Measurements from ENCODE around the gene ATXN1.

ATXN1 gene

GRCh38 chr6:16625291-16626265 is 135.7 kb downstream of the ATXN1 start:
- H2BK120ac ChIP-seq (ENCODE audit: low read depth, low read length) = no peak overlapping the region
- H2BK15ac ChIP-seq (ENCODE audit: low read depth, poor library complexity, severe bottlenecking) = no peak overlapping the region
- no peak overlapping the region for H3K18ac ChIP-seq (ENCODE audit: low read depth in 1 of 2, low read length in 2 of 2)
- no peak overlapping the region for H2BK12ac ChIP-seq (ENCODE audit: low read length in 2 of 2)
- H3K4me1 ChIP-seq (ENCODE audit: control insufficient read depth, insufficient read depth, low read depth, low read length) = no peaks in the 10 kb centered on the region
- no peak overlapping the region for H3K14ac ChIP-seq (ENCODE audit: low read length in 2 of 2)
- no peak overlapping the region for H3K4me3 ChIP-seq (ENCODE audit: insufficient read depth in 1 of 2, low read depth in 1 of 2, low read length in 2 of 2)
- no peak overlapping the region for H3K4me2 ChIP-seq (ENCODE audit: low read length, poor library complexity, severe bottlenecking)
- no peak overlapping the region for H3K9ac ChIP-seq (ENCODE audit: low read length)
- H4K91ac ChIP-seq (ENCODE audit: low read length) = no peak overlapping the region
- H3K27me3 ChIP-seq (ENCODE audit: control insufficient read depth in 1 of 2, insufficient read depth in 1 of 2, low read length in 2 of 2) = no peaks in the 10 kb centered on the region
- no peak overlapping the region for H2AFZ ChIP-seq (ENCODE audit: low read depth, low read length)
- H3K9me3 ChIP-seq (ENCODE audit: control insufficient read depth, low read length) = no peaks in the 10 kb centered on the region
- no peak overlapping the region for H2AK5ac ChIP-seq (ENCODE audit: low read length, severe bottlenecking)
- 84% methylated on average over 6 of the region's 10 CpGs for WGBS
- no peak overlapping the region for H4K8ac ChIP-seq (ENCODE audit: low read length)
- H3K36me3 ChIP-seq (ENCODE audit: control insufficient read depth in 1 of 2, insufficient read depth in 2 of 2, low read depth in 1 of 2, low read length in 2 of 2) = peaks cover 0 to 9% of the 10 kb centered on the region in 2 experiments
- no peak overlapping the region for H3K27ac ChIP-seq (ENCODE audit: low read length, poor library complexity, severe bottlenecking)
- H3K4ac ChIP-seq (ENCODE audit: low read depth in 1 of 2, low read length in 2 of 2) = no peak overlapping the region
- no peak overlapping the region for H2BK5ac ChIP-seq (ENCODE audit: low read depth, low read length, poor library complexity, severe bottlenecking)
- DNase-seq = peak; percentile 11
- peaks cover 13% of the 10 kb centered on the region for H3K79me1 ChIP-seq (replicated peaks; ENCODE audit: low read length, poor library complexity, severe bottlenecking)
- H3K23ac ChIP-seq (ENCODE audit: low read length in 2 of 2) = no peak overlapping the region

- Histone ChIP-seq H3K27me3 (ENCODE audit: control insufficient read depth in 1 of 2, insufficient read depth in 1 of 2, low read length in 2 of 2) (no peaks in the 10 kb centered on the region), H2AFZ (ENCODE audit: low read depth, low read length) (no peak overlapping the region), H3K9ac (ENCODE audit: low read length) (no peak overlapping the region), H3K27ac (ENCODE audit: low read length, poor library complexity, severe bottlenecking) (no peak overlapping the region), H2BK5ac (ENCODE audit: low read depth, low read length, poor library complexity, severe bottlenecking) (no peak overlapping the region), H4K8ac (ENCODE audit: low read length) (no peak overlapping the region), H3K4me2 (ENCODE audit: low read length, poor library complexity, severe bottlenecking) (no peak overlapping the region), H3K18ac (ENCODE audit: low read depth in 1 of 2, low read length in 2 of 2) (no peak overlapping the region), H3K79me1 (replicated peaks; ENCODE audit: low read length, poor library complexity, severe bottlenecking) (peaks cover 12% of the 10 kb centered on the region), H2BK15ac (ENCODE audit: low read depth, poor library complexity, severe bottlenecking) (no peak overlapping the region), H2AK5ac (ENCODE audit: low read length, severe bottlenecking) (no peak overlapping the region), H3K4ac (ENCODE audit: low read depth in 1 of 2, low read length in 2 of 2) (no peak overlapping the region), H3K4me1 (ENCODE audit: control insufficient read depth, insufficient read depth, low read depth, low read length) (no peaks in the 10 kb centered on the region), H3K23ac (ENCODE audit: low read length in 2 of 2) (no peak overlapping the region), H3K9me3 (ENCODE audit: control insufficient read depth, low read length) (no peaks in the 10 kb centered on the region), H2BK120ac (ENCODE audit: low read depth, low read length) (no peak overlapping the region), H3K14ac (ENCODE audit: low read length in 2 of 2) (no peak overlapping the region), H4K91ac (ENCODE audit: low read length) (no peak overlapping the region), H2BK12ac (ENCODE audit: low read length in 2 of 2) (no peak overlapping the region), H3K36me3 (ENCODE audit: control insufficient read depth in 1 of 2, insufficient read depth in 2 of 2, low read depth in 1 of 2, low read length in 2 of 2) (peaks cover 0 to 3% of the 10 kb centered on the region in 2 experiments), H3K4me3 (ENCODE audit: insufficient read depth in 1 of 2, low read depth in 1 of 2, low read length in 2 of 2) (no peak overlapping the region)
- no peak for DNase-seq
- WGBS = 93% methylated on average over 8 of the region's 8 CpGs
These were observed 136.5 kb downstream of the ATXN1 start for GRCh38 chr6:16624636-16625290.

GRCh38 chr6:16623731-16624130 is 137.5 kb downstream of the ATXN1 start:
- no peak overlapping the region for H3K14ac ChIP-seq (ENCODE audit: low read length in 2 of 2)
- no peak overlapping the region for H3K23ac ChIP-seq (ENCODE audit: low read length in 2 of 2)
- H3K27ac ChIP-seq (ENCODE audit: low read length, poor library complexity, severe bottlenecking) = no peak overlapping the region
- no peaks in the 10 kb centered on the region for H3K4me1 ChIP-seq (ENCODE audit: control insufficient read depth, insufficient read depth, low read depth, low read length)
- H2BK5ac ChIP-seq (ENCODE audit: low read depth, low read length, poor library complexity, severe bottlenecking) = no peak overlapping the region
- H2AK5ac ChIP-seq (ENCODE audit: low read length, severe bottlenecking) = no peak overlapping the region
- H2BK120ac ChIP-seq (ENCODE audit: low read depth, low read length) = no peak overlapping the region
- no peak overlapping the region for H3K4ac ChIP-seq (ENCODE audit: low read depth in 1 of 2, low read length in 2 of 2)
- WGBS = 100% methylated on average over 3 of the region's 4 CpGs
- no peak overlapping the region for H3K18ac ChIP-seq (ENCODE audit: low read depth in 1 of 2, low read length in 2 of 2)
- no peaks in the 10 kb centered on the region for H3K9me3 ChIP-seq (ENCODE audit: control insufficient read depth, low read length)
- H2BK12ac ChIP-seq (ENCODE audit: low read length in 2 of 2) = no peak overlapping the region
- H3K36me3 ChIP-seq (ENCODE audit: control insufficient read depth in 1 of 2, insufficient read depth in 2 of 2, low read depth in 1 of 2, low read length in 2 of 2) = peaks cover 0 to 3% of the 10 kb centered on the region in 2 experiments
- peaks cover 12% of the 10 kb centered on the region for H3K79me1 ChIP-seq (replicated peaks; ENCODE audit: low read length, poor library complexity, severe bottlenecking)
- H3K4me3 ChIP-seq (ENCODE audit: insufficient read depth in 1 of 2, low read depth in 1 of 2, low read length in 2 of 2) = no peak overlapping the region
- no peak for DNase-seq
- H3K4me2 ChIP-seq (ENCODE audit: low read length, poor library complexity, severe bottlenecking) = no peak overlapping the region
- no peak overlapping the region for H2AFZ ChIP-seq (ENCODE audit: low read depth, low read length)
- H3K9ac ChIP-seq (ENCODE audit: low read length) = no peak overlapping the region
- H4K91ac ChIP-seq (ENCODE audit: low read length) = no peak overlapping the region
- no peaks in the 10 kb centered on the region for H3K27me3 ChIP-seq (ENCODE audit: control insufficient read depth in 1 of 2, insufficient read depth in 1 of 2, low read length in 2 of 2)
- H2BK15ac ChIP-seq (ENCODE audit: low read depth, poor library complexity, severe bottlenecking) = no peak overlapping the region
- no peak overlapping the region for H4K8ac ChIP-seq (ENCODE audit: low read length)

- Histone ChIP-seq H3K79me1 (replicated peaks; ENCODE audit: low read length, poor library complexity, severe bottlenecking) (peaks cover 12% of the 10 kb centered on the region), H3K18ac (ENCODE audit: low read depth in 1 of 2, low read length in 2 of 2) (no peak overlapping the region), H2BK5ac (ENCODE audit: low read depth, low read length, poor library complexity, severe bottlenecking) (no peak overlapping the region), H2BK15ac (ENCODE audit: low read depth, poor library complexity, severe bottlenecking) (no peak overlapping the region), H3K23ac (ENCODE audit: low read length in 2 of 2) (no peak overlapping the region), H3K4me2 (ENCODE audit: low read length, poor library complexity, severe bottlenecking) (no peak overlapping the region), H3K4me1 (ENCODE audit: control insufficient read depth, insufficient read depth, low read depth, low read length) (no peaks in the 10 kb centered on the region), H3K27me3 (ENCODE audit: control insufficient read depth in 1 of 2, insufficient read depth in 1 of 2, low read length in 2 of 2) (no peaks in the 10 kb centered on the region), H3K4ac (ENCODE audit: low read depth in 1 of 2, low read length in 2 of 2) (no peak overlapping the region), H3K14ac (ENCODE audit: low read length in 2 of 2) (no peak overlapping the region), H2BK120ac (ENCODE audit: low read depth, low read length) (no peak overlapping the region), H2BK12ac (ENCODE audit: low read length in 2 of 2) (no peak overlapping the region), H3K27ac (ENCODE audit: low read length, poor library complexity, severe bottlenecking) (no peak overlapping the region), H3K9ac (ENCODE audit: low read length) (no peak overlapping the region), H3K4me3 (ENCODE audit: insufficient read depth in 1 of 2, low read depth in 1 of 2, low read length in 2 of 2) (no peak overlapping the region), H3K9me3 (ENCODE audit: control insufficient read depth, low read length) (no peaks in the 10 kb centered on the region), H4K91ac (ENCODE audit: low read length) (no peak overlapping the region), H3K36me3 (ENCODE audit: control insufficient read depth in 1 of 2, insufficient read depth in 2 of 2, low read depth in 1 of 2, low read length in 2 of 2) (peaks cover 0 to 3% of the 10 kb centered on the region in 2 experiments), H2AK5ac (ENCODE audit: low read length, severe bottlenecking) (no peak overlapping the region), H4K8ac (ENCODE audit: low read length) (no peak overlapping the region), H2AFZ (ENCODE audit: low read depth, low read length) (no peak overlapping the region)
- peak; percentile 11 for DNase-seq
- 96% methylated on average over 2 of the region's 3 CpGs for WGBS
These were observed 138.1 kb downstream of the ATXN1 start for GRCh38 chr6:16623029-16623653.
